Large intestine (tissue), 3 donors: ENCODE measurements around the gene PIGH. TPM values are rescaled to one million over a fixed set of nuclear protein-coding genes. Genes with fewer than 3 reads are reported as not detected.

Source experiments
- DNase-seq, 2 donors: peaks; one replicate each; pipeline versions ENCODE4 v3.0.0 to v3.0.0-alpha.2; 2013
- H3K27ac ChIP-seq: one replicate; pipeline ENCODE4 v1.5.1; 2013; ENCODE audit warnings: low read length
- H3K27me3 ChIP-seq: 2 replicates; pipeline ENCODE4 v1.6.1; 2013; ENCODE audit warnings: low read length; ENCODE audit not compliant: control insufficient read depth, insufficient read depth
- H3K36me3 ChIP-seq: 2 replicates; pipeline ENCODE4 v1.6.1; 2013; ENCODE audit warnings: low read length; ENCODE audit not compliant: control insufficient read depth, insufficient read depth
- H3K4me1 ChIP-seq: one replicate; pipeline ENCODE4 v1.6.1; 2013; ENCODE audit warnings: low read length; ENCODE audit not compliant: control insufficient read depth, insufficient read depth
- H3K4me3 ChIP-seq: one replicate; pipeline ENCODE4 v1.5.1; 2013; ENCODE audit warnings: low read length
- H3K9me3 ChIP-seq: one replicate; pipeline ENCODE4 v1.6.1; 2013; ENCODE audit warnings: mild to moderate bottlenecking, low read depth, low read length, moderate library complexity; ENCODE audit not compliant: control insufficient read depth
- WGBS: methylation state at CpG from one replicate; pipeline ENCODE4 v1.1.5; 2013; ENCODE audit warnings: low lambda C conversion rate; ENCODE audit not compliant: insufficient coverage; 5-methylcytosine and 5-hydroxymethylcytosine counted together
- polyA plus RNA-seq: library from polyadenylated mRNA; unstranded; fragments of 120-200 nt; gene quantifications from one replicate; pipeline ENCODE4 v1.2.1, GENCODE V29; 2013

The PIGH gene
- polyA plus RNA-seq, 1 donor = 51.4 TPM

GRCh38 chr14:67569011-67569650 is 30.9 kb downstream of the PIGH start:
- Histone ChIP-seq H3K27ac (no peak overlapping the region), H3K9me3 (no peaks in the 10 kb centered on the region), H3K27me3 (no peaks in the 10 kb centered on the region), H3K36me3 (peaks cover 27% of the 10 kb centered on the region), H3K4me3 (no peak overlapping the region), H3K4me1 (peaks cover 19% of the 10 kb centered on the region)
- DNase-seq = no peak
- WGBS = no CpG with 5 or more reads among the region's 11 CpGs

- DNase-seq = no peak
- Histone ChIP-seq H3K27me3 (no peaks in the 10 kb centered on the region), H3K36me3 (peaks cover 26% of the 10 kb centered on the region), H3K9me3 (no peaks in the 10 kb centered on the region), H3K4me3 (no peak overlapping the region), H3K27ac (no peak overlapping the region), H3K4me1 (peaks cover 10% of the 10 kb centered on the region)
- no CpG with 5 or more reads among the region's 3 CpGs for WGBS
Observed at GRCh38 chr14:67567654-67568053, 32.4 kb downstream of the PIGH start.

GRCh38 chr14:67566908-67567307 is 33.2 kb downstream of the PIGH start:
- Histone ChIP-seq H3K36me3 (peaks cover 34% of the 10 kb centered on the region), H3K4me3 (no peak overlapping the region), H3K9me3 (no peaks in the 10 kb centered on the region), H3K4me1 (peaks cover 4% of the 10 kb centered on the region), H3K27me3 (no peaks in the 10 kb centered on the region), H3K27ac (no peak overlapping the region)
- no CpG with 5 or more reads among the region's 6 CpGs for WGBS
- no peak for DNase-seq

GRCh38 chr14:67564236-67564635 is 35.8 kb downstream of the PIGH start:
- no CpG with 5 or more reads among the region's 5 CpGs for WGBS
- no peak overlapping the region for H3K27ac ChIP-seq
- DNase-seq = no peak
- no peaks in the 10 kb centered on the region for H3K9me3 ChIP-seq
- H3K36me3 ChIP-seq = peaks cover 39% of the 10 kb centered on the region
- H3K4me1 ChIP-seq = no peaks in the 10 kb centered on the region
- H3K4me3 ChIP-seq = no peak overlapping the region
- no peaks in the 10 kb centered on the region for H3K27me3 ChIP-seq

DNA sequence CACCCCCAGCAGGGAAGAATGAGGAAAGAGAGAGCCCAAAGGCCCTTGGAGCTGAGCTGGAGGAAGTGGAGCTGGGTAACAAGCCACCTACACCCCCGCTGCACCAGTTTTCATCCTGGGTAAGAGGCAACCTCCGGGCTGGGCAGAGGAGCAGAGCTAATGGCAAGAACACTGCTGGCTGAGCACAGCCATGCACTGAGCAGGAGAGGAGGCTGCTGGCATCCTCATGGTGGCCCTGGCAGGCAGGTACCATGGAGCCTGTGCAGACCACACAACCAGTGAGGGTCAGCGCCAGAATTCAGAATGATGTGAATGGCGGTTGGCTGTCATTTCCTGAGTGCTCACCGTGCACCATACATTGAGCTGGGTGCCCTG is 37.3 kb downstream of the PIGH start:
- Histone ChIP-seq H3K4me3 (no peak overlapping the region), H3K36me3 (peaks cover 44% of the 10 kb centered on the region), H3K27ac (no peak overlapping the region), H3K4me1 (no peaks in the 10 kb centered on the region), H3K27me3 (no peaks in the 10 kb centered on the region), H3K9me3 (no peaks in the 10 kb centered on the region)
- no peak for DNase-seq
- no CpG with 5 or more reads among the region's 5 CpGs for WGBS

DNA sequence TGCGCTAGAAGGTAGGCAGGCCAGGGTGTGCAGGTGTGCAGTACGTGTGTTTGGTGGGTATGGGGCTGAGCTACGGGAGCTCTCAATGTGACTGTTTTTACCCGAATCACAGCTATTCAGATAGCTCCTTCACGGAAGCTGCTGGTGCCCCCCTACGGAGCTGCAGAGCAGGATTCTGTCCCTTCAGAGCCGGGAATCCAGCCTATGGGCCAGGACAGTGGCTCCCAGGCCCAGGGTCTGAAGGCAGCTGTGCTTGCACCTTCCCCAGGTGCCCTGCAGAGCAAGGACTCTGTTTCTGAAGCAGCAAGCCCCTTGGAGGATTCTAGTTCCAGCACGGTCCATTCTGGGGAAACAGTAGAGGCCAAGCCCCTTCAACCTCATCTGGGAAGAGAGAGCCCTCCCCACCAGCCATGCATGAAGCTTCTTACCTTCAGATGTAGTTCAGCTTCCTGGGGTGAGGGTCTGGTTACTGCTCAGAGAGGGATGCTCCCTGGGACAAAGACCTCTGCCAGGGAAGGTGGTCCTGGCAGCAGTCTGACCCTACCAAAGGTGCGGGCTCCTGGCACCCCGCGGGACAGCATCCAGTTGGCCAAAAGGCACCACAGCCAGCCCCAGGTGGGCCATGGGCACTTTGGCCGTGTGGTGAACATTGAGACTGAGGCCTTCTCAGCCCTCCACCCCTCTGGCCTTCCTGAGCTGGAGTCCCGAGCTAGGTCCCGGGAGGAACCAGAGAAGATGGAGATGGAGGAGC is 37.9 kb downstream of the PIGH start:
- Histone ChIP-seq H3K27me3 (no peaks in the 10 kb centered on the region), H3K27ac (no peak overlapping the region), H3K4me1 (peaks cover 4% of the 10 kb centered on the region), H3K4me3 (no peak overlapping the region), H3K9me3 (no peaks in the 10 kb centered on the region), H3K36me3 (peaks cover 43% of the 10 kb centered on the region)
- WGBS = no CpG with 5 or more reads among the region's 14 CpGs
- no peak for DNase-seq

DNA sequence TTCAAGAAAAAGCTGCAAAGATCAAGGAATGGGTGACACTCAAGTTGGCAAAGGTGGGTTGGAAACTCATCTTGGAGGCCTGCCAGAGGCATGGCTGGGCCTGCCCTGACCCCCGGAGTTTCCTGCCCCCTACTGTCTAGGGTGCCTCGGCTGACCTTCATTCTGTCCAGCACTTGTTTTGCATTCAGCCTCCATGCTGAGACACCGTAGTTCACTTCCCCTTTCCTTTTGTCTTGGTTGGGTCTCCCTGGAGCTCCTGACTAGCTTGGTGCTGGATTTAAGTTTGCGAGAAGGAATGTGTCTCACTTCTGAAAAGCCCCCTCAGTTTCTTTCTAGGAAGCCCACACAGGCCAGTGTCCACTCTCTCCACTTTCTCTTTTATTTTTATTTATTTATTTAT is 40.4 kb downstream of the PIGH start:
- peaks cover 41% of the 10 kb centered on the region for H3K36me3 ChIP-seq

GRCh38 chr14:67557656-67558055 is 42.4 kb downstream of the PIGH start:
- peaks cover 36% of the 10 kb centered on the region for H3K36me3 ChIP-seq
- no peak overlapping the region for H3K4me3 ChIP-seq
- H3K9me3 ChIP-seq = no peaks in the 10 kb centered on the region
- WGBS = no CpG with 5 or more reads among the region's 3 CpGs
- no peaks in the 10 kb centered on the region for H3K27me3 ChIP-seq
- peaks cover 9% of the 10 kb centered on the region for H3K4me1 ChIP-seq
- DNase-seq = no peak
- peak overlapping the region; percentile 41 for H3K27ac ChIP-seq

More for the DNA sequence above, 40.4 kb downstream of the PIGH start:
- Histone ChIP-seq H3K4me3 (no peak overlapping the region), H3K9me3 (no peaks in the 10 kb centered on the region), H3K4me1 (peaks cover 9% of the 10 kb centered on the region), H3K27ac (no peak overlapping the region), H3K27me3 (no peaks in the 10 kb centered on the region)
- WGBS = 100% methylated on average over 1 of the region's 4 CpGs
- DNase-seq = no peak

DNA sequence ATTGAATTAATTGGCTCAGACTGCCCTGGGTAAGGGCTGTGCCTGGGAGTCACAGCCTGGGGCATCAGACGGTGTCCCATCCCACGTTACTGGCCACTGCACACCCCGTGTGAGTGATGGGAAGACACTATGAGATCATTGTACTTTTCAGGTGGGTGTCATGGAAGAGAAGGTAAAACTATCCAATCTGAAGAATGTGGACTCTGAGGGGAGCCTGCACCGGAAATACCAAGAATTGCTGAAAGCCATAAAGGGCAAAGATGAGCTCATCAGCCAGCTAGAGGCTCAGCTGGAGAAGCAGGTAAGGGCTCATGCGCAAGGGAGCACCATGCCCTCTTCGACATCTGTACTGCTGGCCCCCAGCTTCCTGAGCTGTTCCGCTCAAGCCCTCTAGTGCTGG is 43.0 kb downstream of the PIGH start:
- WGBS = no CpG with 5 or more reads among the region's 7 CpGs
- DNase-seq = peak; percentile 75 to 86
- Histone ChIP-seq H3K9me3 (no peaks in the 10 kb centered on the region), H3K27ac (peak overlapping the region; percentile 63), H3K4me3 (no peak overlapping the region), H3K4me1 (peaks cover 9% of the 10 kb centered on the region), H3K36me3 (peaks cover 32% of the 10 kb centered on the region), H3K27me3 (no peaks in the 10 kb centered on the region)

DNA sequence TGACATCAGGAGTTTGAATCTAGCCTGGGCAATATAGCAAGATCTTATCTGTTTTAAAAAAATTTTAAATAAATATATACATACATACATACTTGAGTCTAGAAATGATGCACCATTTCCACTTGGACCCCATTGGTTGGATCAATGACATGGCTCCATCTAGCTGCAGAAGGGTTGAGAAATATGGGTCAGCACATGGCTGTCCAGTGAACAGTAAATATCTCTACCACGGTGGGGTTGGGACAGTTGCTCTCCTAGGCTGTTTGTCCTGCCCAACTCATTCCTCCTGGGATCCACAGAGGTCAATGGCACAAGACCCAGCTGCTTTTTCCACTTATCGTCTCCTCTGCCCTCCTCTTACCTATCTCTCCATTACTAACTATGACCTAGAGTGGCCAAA is 43.4 kb downstream of the PIGH start:
- Histone ChIP-seq H3K36me3 (peaks cover 33% of the 10 kb centered on the region), H3K9me3 (no peaks in the 10 kb centered on the region), H3K27ac (peak overlapping the region; percentile 63), H3K27me3 (no peaks in the 10 kb centered on the region), H3K4me1 (peaks cover 9% of the 10 kb centered on the region), H3K4me3 (no peak overlapping the region)
- WGBS = no CpG with 5 or more reads among the region's 2 CpGs
- no peak for DNase-seq
